Liver (tissue), 9 donors: ENCODE data around the gene P4HA1. TPM values are rescaled to one million over a fixed set of nuclear protein-coding genes. Genes with fewer than 3 reads are reported as not detected.
"Not testable (repeated sequence)": the region's sequence is repeated elsewhere in the genome, so short reads cannot be mapped to it uniquely, and the experiment has no call there.

Source experiments
- DNase-seq: peaks from one replicate; pipeline ENCODE4 v3.0.0-alpha.2; 2017; ENCODE audit warnings: low spot score
- H3K27ac ChIP-seq, 2 donors: one replicate each; pipeline ENCODE4 v1.7.0; 2013; ENCODE audit warnings: inconsistent platforms in 2 of 2, low read length in 2 of 2, control low read depth in 1 of 2, low read depth in 1 of 2, mild to moderate bottlenecking in 1 of 2
- H3K27me3 ChIP-seq, 4 donors: one replicate each; pipeline versions ENCODE4 v1.6.1 to v1.7.0; 2013; ENCODE audit warnings: low read length in 3 of 4, inconsistent platforms in 1 of 4, mild to moderate bottlenecking in 1 of 4, moderate library complexity in 1 of 4; ENCODE audit not compliant: control insufficient read depth in 4 of 4, insufficient read depth in 4 of 4
- H3K36me3 ChIP-seq, 4 donors: one replicate each; pipeline versions ENCODE4 v1.6.1 to v1.7.0; 2013; ENCODE audit warnings: low read length in 3 of 4, mild to moderate bottlenecking in 3 of 4, low read depth in 1 of 4, moderate library complexity in 1 of 4; ENCODE audit not compliant: control insufficient read depth in 4 of 4, insufficient read depth in 3 of 4
- H3K4me1 ChIP-seq, 4 donors: one replicate each; pipeline versions ENCODE4 v1.6.1 to v1.7.0; 2013; ENCODE audit warnings: low read length in 3 of 4, mild to moderate bottlenecking in 3 of 4, moderate library complexity in 1 of 4; ENCODE audit not compliant: control insufficient read depth in 4 of 4, insufficient read depth in 4 of 4
- H3K4me3 ChIP-seq, 3 donors: one replicate each; pipeline versions ENCODE4 v1.6.1 to v1.7.0; 2013; ENCODE audit warnings: low read length in 3 of 3, control low read depth in 1 of 3, low read depth in 1 of 3, mild to moderate bottlenecking in 1 of 3
- H3K9ac ChIP-seq, 2 donors: one replicate each; pipeline ENCODE4 v1.7.0; 2013; ENCODE audit warnings: low read length in 2 of 2, mild to moderate bottlenecking in 2 of 2, moderate library complexity in 2 of 2, control low read depth in 1 of 2, low read depth in 1 of 2
- H3K9me3 ChIP-seq, 4 donors: one replicate each; pipeline versions ENCODE4 v1.6.1 to v1.7.0; 2013; ENCODE audit warnings: low read length in 3 of 4; ENCODE audit not compliant: control insufficient read depth in 4 of 4
- FOXA1 ChIP-seq: IDR thresholded peaks from 2 replicates; pipeline ENCODE4 v1.6.1; 2016; ENCODE audit warnings: antibody characterized with exemption
- HNF4A ChIP-seq, 2 donors: conservative IDR thresholded peaks; 2 replicates each; pipeline ENCODE4 v1.6.1; 2016; ENCODE audit warnings: antibody characterized with exemption in 2 of 2, mild to moderate bottlenecking in 2 of 2
- MAX ChIP-seq: IDR thresholded peaks from 2 replicates; pipeline ENCODE4 v1.6.1; 2016; ENCODE audit warnings: antibody characterized with exemption
- REST ChIP-seq: IDR thresholded peaks from 2 replicates; pipeline ENCODE4 v1.6.1; 2016; ENCODE audit warnings: antibody characterized with exemption, mild to moderate bottlenecking
- YY1 ChIP-seq: IDR thresholded peaks from 2 replicates; pipeline ENCODE4 v1.6.1; 2016; ENCODE audit warnings: antibody characterized with exemption, mild to moderate bottlenecking
- ZBTB33 ChIP-seq: IDR thresholded peaks from 2 replicates; pipeline ENCODE4 v1.6.1; 2016; ENCODE audit warnings: antibody characterized with exemption
- WGBS: extraction: QIAGEN DNeasy Blood & Tissue Kit; methylation state at CpG from one replicate; pipeline ENCODE4 v1.1.7; 2013; 5-methylcytosine and 5-hydroxymethylcytosine counted together
- polyA plus RNA-seq, 2 donors: library from polyadenylated mRNA; stranded (reverse) in 1 of 2; unstranded in 1 of 2; fragments of 200-250 nt in 1 of 2; fragments of >200 nt in 1 of 2; fragmentation: Nextera tagmentation in 1 of 2; extraction: Ambion mirVana in 1 of 2; gene quantifications; one replicate each; pipeline versions ENCODE4 v1.2.1 to v1.2.3, GENCODE V29; 2013 to 2015
- total RNA-seq, 2 donors: library from RNA; depleted of rRNA; stranded (reverse); fragments of >200 nt; gene quantifications; one replicate each; pipeline ENCODE4 v1.2.3, GENCODE V29; 2014
- TF ChIP-seq, protein P1 (sequence below): fragments of 150-350 bp; IDR thresholded peaks from 2 replicates; pipeline ENCODE4 v1.5.1; 2017; ENCODE audit warnings: improper control_type of control experiment, low read depth, low read length; ENCODE audit not compliant: missing input control
- TF ChIP-seq, protein P2 (sequence below): IDR thresholded peaks from 2 replicates; pipeline ENCODE4 v1.6.1; 2016; ENCODE audit warnings: antibody characterized with exemption
- donor health status: healthy.
- donor health status: healthy.
- donor health status: healthy.
- donor health status: healthy.
- donor health status: healthy.

P4HA1 gene
- total and polyA plus RNA-seq, 4 donors = 6.1 to 63.7 (median 23.7) TPM

DNA sequence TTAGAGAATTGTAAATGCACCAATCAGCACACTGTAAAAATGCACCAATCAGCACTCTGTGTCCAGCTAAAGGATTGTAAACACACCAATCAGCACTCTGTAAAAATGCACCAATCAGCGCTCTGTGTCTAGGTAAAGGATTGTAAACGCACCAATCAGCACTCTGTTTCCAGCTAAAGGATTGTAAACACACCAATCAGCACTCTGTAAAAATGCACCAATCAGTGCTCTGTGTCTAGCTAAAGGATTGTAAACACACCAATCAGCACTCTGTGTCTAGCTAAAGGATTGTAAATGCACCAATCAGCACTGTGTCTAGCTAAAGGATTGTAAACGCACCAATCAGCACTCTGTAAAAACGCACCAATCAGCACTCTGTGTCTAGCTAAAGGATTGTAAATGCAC lies 12.6 kb upstream of the P4HA1 start:
- not testable (repeated sequence) for H3K27ac ChIP-seq, H3K9ac ChIP-seq, H3K4me1 ChIP-seq, H3K36me3 ChIP-seq, H3K27me3 ChIP-seq, H3K4me3 ChIP-seq, H3K9me3 ChIP-seq, DNase-seq
- 96% methylated on average over 4 of the region's 4 CpGs for WGBS

GRCh38 chr10:73106301-73106700 lies 9.6 kb upstream of the P4HA1 start:
- 97% methylated on average over 3 of the region's 3 CpGs for WGBS
- no peak for DNase-seq
- no peaks in the 10 kb centered on the region for H3K9me3 ChIP-seq
- no peak overlapping the region for H3K4me3 ChIP-seq
- H3K9ac ChIP-seq = no peak overlapping the region
- H3K4me1 ChIP-seq = peaks cover 0 to 6% (median under 1%) of the 10 kb centered on the region in 4 donors
- H3K27me3 ChIP-seq = no peaks in the 10 kb centered on the region
- H3K36me3 ChIP-seq = no peaks in the 10 kb centered on the region
- no peak overlapping the region for H3K27ac ChIP-seq
- no peak for TF ChIP-seq YY1

GRCh38 chr10:73099141-73099540 lies 2.5 kb upstream of the P4HA1 start:
- H3K9ac ChIP-seq = no peak overlapping the region
- no peak for TF ChIP-seq YY1
- TF ChIP-seq ZBTB33 = no peak
- no peak for TF ChIP-seq HNF4A (conservative IDR thresholded peaks at IDR 0.05)
- TF ChIP-seq, protein P1, sequence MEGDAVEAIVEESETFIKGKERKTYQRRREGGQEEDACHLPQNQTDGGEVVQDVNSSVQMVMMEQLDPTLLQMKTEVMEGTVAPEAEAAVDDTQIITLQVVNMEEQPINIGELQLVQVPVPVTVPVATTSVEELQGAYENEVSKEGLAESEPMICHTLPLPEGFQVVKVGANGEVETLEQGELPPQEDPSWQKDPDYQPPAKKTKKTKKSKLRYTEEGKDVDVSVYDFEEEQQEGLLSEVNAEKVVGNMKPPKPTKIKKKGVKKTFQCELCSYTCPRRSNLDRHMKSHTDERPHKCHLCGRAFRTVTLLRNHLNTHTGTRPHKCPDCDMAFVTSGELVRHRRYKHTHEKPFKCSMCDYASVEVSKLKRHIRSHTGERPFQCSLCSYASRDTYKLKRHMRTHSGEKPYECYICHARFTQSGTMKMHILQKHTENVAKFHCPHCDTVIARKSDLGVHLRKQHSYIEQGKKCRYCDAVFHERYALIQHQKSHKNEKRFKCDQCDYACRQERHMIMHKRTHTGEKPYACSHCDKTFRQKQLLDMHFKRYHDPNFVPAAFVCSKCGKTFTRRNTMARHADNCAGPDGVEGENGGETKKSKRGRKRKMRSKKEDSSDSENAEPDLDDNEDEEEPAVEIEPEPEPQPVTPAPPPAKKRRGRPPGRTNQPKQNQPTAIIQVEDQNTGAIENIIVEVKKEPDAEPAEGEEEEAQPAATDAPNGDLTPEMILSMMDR = no peak
- TF ChIP-seq REST = no peak
- no peak for TF ChIP-seq FOXA1
- no peak for TF ChIP-seq MAX
- TF ChIP-seq, protein P2, sequence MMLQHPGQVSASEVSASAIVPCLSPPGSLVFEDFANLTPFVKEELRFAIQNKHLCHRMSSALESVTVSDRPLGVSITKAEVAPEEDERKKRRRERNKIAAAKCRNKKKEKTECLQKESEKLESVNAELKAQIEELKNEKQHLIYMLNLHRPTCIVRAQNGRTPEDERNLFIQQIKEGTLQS = no peak
- peaks cover 0 to 2% (median 0%) of the 10 kb centered on the region in 4 donors for H3K36me3 ChIP-seq
- 49% methylated on average over 1 of the region's 1 CpG for WGBS
- no peaks in the 10 kb centered on the region for H3K27me3 ChIP-seq
- H3K9me3 ChIP-seq = no peaks in the 10 kb centered on the region
- no peak overlapping the region for H3K27ac ChIP-seq
- H3K4me1 ChIP-seq = peaks cover 0 to 12% (median 2%) of the 10 kb centered on the region in 4 donors
- H3K4me3 ChIP-seq = no peak overlapping the region
- DNase-seq = no peak
